Measurements from ENCODE around the gene SLC44A3. TPM values are rescaled to one million over a fixed set of nuclear protein-coding genes. Genes with fewer than 3 reads are reported as not detected.
A peak's percentile ranks its signal among the peaks of the same experiment; 100 is the strongest.

Gene SLC44A3
- total and polyA plus RNA-seq, 5 donors = 2.2 to 6.5 (median 5.2) TPM

- no peak for DNase-seq
- H3K9me3 ChIP-seq (ENCODE audit: control insufficient read depth, low read length) = no peaks in the 10 kb centered on the region
- H3K4me3 ChIP-seq (ENCODE audit: low read length) = no peak overlapping the region
- H3K27me3 ChIP-seq (ENCODE audit: control insufficient read depth, insufficient read depth) = no peaks in the 10 kb centered on the region
- ATAC-seq = no peak
- WGBS = 92% methylated on average over 7 of the region's 7 CpGs
- H3K4me1 ChIP-seq (ENCODE audit: control insufficient read depth, insufficient read depth, low read length) = peaks cover 12% of the 10 kb centered on the region
- H3K27ac ChIP-seq (ENCODE audit: low read length) = no peak overlapping the region
- intact Hi-C loops (cut with DNase I) = no loop called here
These were observed 88.0 kb downstream of the SLC44A3 start for GRCh38 chr1:94908190-94908589.

DNA sequence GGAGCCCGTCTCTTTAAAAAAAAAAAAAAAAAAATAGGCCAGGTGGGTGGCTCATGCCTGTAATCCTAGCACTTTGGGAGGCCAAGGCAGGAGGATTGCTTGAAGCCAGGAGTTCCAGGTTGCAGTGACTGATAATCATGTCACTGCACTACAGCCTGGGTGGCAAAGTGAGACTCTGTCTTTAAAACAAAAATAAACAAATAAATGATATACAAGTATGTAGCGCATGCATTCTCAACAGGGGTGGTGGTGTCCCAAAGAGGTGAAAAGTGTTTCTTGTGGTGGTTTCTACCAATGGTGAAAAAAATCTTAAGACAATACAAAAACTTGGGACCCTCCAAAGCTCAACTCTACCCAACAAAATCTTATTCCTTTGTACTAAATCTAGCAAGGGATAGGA, 88.8 kb downstream of the SLC44A3 start:
- H3K27ac ChIP-seq (ENCODE audit: low read length) = no peak overlapping the region
- H3K4me1 ChIP-seq (ENCODE audit: control insufficient read depth, insufficient read depth, low read length) = peaks cover 13% of the 10 kb centered on the region
- ATAC-seq = no peak
- no peak overlapping the region for H3K4me3 ChIP-seq (ENCODE audit: low read length)
- no peaks in the 10 kb centered on the region for H3K27me3 ChIP-seq (ENCODE audit: control insufficient read depth, insufficient read depth)
- no peaks in the 10 kb centered on the region for H3K9me3 ChIP-seq (ENCODE audit: control insufficient read depth, low read length)
- no peak for DNase-seq
- 98% methylated on average over 2 of the region's 2 CpGs for WGBS
- intact Hi-C loops (cut with DNase I) = no loop called here

- Histone ChIP-seq H3K27ac (ENCODE audit: low read length) (no peak overlapping the region), H3K4me1 (ENCODE audit: control insufficient read depth, insufficient read depth, low read length) (peaks cover 18% of the 10 kb centered on the region), H3K27me3 (ENCODE audit: control insufficient read depth, insufficient read depth) (no peaks in the 10 kb centered on the region), H3K9me3 (ENCODE audit: control insufficient read depth, low read length) (no peaks in the 10 kb centered on the region), H3K4me3 (ENCODE audit: low read length) (no peak overlapping the region)
- WGBS = 80% methylated on average over 6 of the region's 6 CpGs
- DNase-seq (no peak), ATAC-seq (peak in 1 of 2 donors; percentile 8)
- intact Hi-C loops (cut with DNase I) = no loop called here
These were observed 89.3 kb downstream of the SLC44A3 start for GRCh38 chr1:94909486-94909885.

DNA sequence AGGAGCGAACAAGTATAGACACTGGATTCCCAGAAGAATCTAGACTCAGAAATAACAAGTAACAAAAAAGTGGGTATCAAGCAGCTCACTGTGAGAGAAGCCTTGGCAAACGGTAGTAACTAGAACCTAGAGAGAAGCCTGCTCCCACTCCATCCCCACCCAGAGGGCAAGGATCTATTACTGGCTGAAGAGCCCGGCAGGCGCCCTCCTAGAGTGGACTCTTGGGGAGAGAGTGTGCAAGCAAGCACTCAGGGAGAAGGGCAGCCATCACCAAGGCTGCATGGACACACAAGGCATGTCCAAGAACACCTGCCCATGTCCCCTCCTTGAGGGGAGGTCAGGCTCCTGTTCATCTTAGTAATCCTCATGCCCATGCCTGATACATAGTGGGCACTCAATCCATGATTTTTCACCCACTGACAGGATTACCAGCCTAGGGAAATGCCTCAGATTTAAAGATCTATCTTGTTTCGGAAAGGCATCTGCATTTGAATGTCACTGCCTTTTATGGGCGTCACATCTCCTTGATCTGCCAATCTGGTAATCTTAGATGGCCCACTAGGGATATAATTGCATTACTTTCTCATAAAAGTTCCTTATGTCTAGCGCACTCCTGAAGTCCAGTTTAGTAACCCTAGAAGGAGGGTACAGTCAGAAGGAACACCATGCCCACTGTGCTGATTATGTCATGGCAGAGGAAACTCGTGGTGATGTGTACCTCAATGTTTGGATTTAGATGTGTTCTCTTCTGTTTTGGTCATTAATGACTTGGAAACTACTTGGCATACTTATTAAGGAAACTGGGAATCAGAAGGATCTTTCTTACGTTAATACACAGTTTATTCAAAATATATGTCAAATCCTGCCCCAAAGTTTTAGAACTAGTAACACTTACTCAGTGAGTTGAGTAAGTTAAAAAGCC, 92.4 kb downstream of the SLC44A3 start:
- Histone ChIP-seq H3K27ac (ENCODE audit: low read length) (peak overlapping the region; percentile 15), H3K4me1 (ENCODE audit: control insufficient read depth, insufficient read depth, low read length) (peaks cover 17% of the 10 kb centered on the region), H3K27me3 (ENCODE audit: control insufficient read depth, insufficient read depth) (no peaks in the 10 kb centered on the region), H3K9me3 (ENCODE audit: control insufficient read depth, low read length) (no peaks in the 10 kb centered on the region), H3K4me3 (ENCODE audit: low read length) (no peak overlapping the region)
- intact Hi-C loops (cut with DNase I) = no loop called here
- ATAC-seq = peak; percentile 33 to 38
- no peak for DNase-seq
- WGBS = 51% methylated on average over 9 of the region's 9 CpGs

- H3K27ac ChIP-seq (ENCODE audit: low read length) = no peak overlapping the region
- intact Hi-C loops (cut with DNase I) = no loop called here
- no peak for ATAC-seq
- 68% methylated on average over 6 of the region's 6 CpGs for WGBS
- H3K27me3 ChIP-seq (ENCODE audit: control insufficient read depth, insufficient read depth) = no peaks in the 10 kb centered on the region
- peaks cover 20% of the 10 kb centered on the region for H3K4me1 ChIP-seq (ENCODE audit: control insufficient read depth, insufficient read depth, low read length)
- H3K9me3 ChIP-seq (ENCODE audit: control insufficient read depth, low read length) = no peaks in the 10 kb centered on the region
- H3K4me3 ChIP-seq (ENCODE audit: low read length) = no peak overlapping the region
- no peak for DNase-seq
These were observed 97.1 kb downstream of the SLC44A3 start for GRCh38 chr1:94917251-94917650.

GRCh38 chr1:94919241-94920030, 99.3 kb downstream of the SLC44A3 start:
- intact Hi-C loops (cut with DNase I) = loop anchor here in 2 of 4 donors (10.0 kb wide), 2 partner anchors 55 to 125 kb away; no protein-coding TSS in a partner anchor
- peaks cover 19% of the 10 kb centered on the region for H3K4me1 ChIP-seq (ENCODE audit: control insufficient read depth, insufficient read depth, low read length)
- H3K27me3 ChIP-seq (ENCODE audit: control insufficient read depth, insufficient read depth) = no peaks in the 10 kb centered on the region
- peak; percentile 29 to 34 for ATAC-seq
- no peak overlapping the region for H3K4me3 ChIP-seq (ENCODE audit: low read length)
- DNase-seq = no peak
- WGBS = 64% methylated on average over 4 of the region's 4 CpGs
- no peak overlapping the region for H3K27ac ChIP-seq (ENCODE audit: low read length)
- H3K9me3 ChIP-seq (ENCODE audit: control insufficient read depth, low read length) = no peaks in the 10 kb centered on the region

- Histone ChIP-seq H3K4me1 (ENCODE audit: control insufficient read depth, insufficient read depth, low read length) (peaks cover 19% of the 10 kb centered on the region), H3K27ac (ENCODE audit: low read length) (no peak overlapping the region)
- 48% methylated on average over 3 of the region's 3 CpGs for WGBS
These were observed 99.9 kb downstream of the SLC44A3 start for GRCh38 chr1:94920061-94920460.

GRCh38 chr1:94921977-94922376, 101.8 kb downstream of the SLC44A3 start:
- peaks cover 16% of the 10 kb centered on the region for H3K4me1 ChIP-seq (ENCODE audit: control insufficient read depth, insufficient read depth, low read length)

More at GRCh38 chr1:94920061-94920460, 99.9 kb downstream of the SLC44A3 start:
- no peaks in the 10 kb centered on the region for H3K27me3 ChIP-seq (ENCODE audit: control insufficient read depth, insufficient read depth)
- no peak for DNase-seq
- H3K9me3 ChIP-seq (ENCODE audit: control insufficient read depth, low read length) = no peaks in the 10 kb centered on the region
- peak in 1 of 2 donors; percentile 34 for ATAC-seq
- intact Hi-C loops (cut with DNase I) = loop anchor here in 2 of 4 donors (10.0 kb wide), 2 partner anchors 55 to 125 kb away; no protein-coding TSS in a partner anchor
- H3K4me3 ChIP-seq (ENCODE audit: low read length) = no peak overlapping the region

GRCh38 chr1:94922761-94923331, 102.7 kb downstream of the SLC44A3 start:
- Histone ChIP-seq H3K4me3 (ENCODE audit: low read length) (peak overlapping the region; percentile 45), H3K4me1 (ENCODE audit: control insufficient read depth, insufficient read depth, low read length) (peaks cover 16% of the 10 kb centered on the region), H3K9me3 (ENCODE audit: control insufficient read depth, low read length) (no peaks in the 10 kb centered on the region), H3K27ac (ENCODE audit: low read length) (peak overlapping the region; percentile 65), H3K27me3 (ENCODE audit: control insufficient read depth, insufficient read depth) (no peaks in the 10 kb centered on the region)
- intact Hi-C loops (cut with DNase I) = loop anchor here in 2 of 4 donors (10.0 kb wide), 2 partner anchors 58 to 122 kb away; no protein-coding TSS in a partner anchor
- DNase-seq = no peak
- WGBS = 36% methylated on average over 8 of the region's 8 CpGs
- ATAC-seq = no peak

More at GRCh38 chr1:94921977-94922376, 101.8 kb downstream of the SLC44A3 start:
- DNase-seq (no peak), ATAC-seq (no peak)
- Histone ChIP-seq H3K27ac (ENCODE audit: low read length) (no peak overlapping the region), H3K4me3 (ENCODE audit: low read length) (no peak overlapping the region), H3K9me3 (ENCODE audit: control insufficient read depth, low read length) (no peaks in the 10 kb centered on the region), H3K27me3 (ENCODE audit: control insufficient read depth, insufficient read depth) (no peaks in the 10 kb centered on the region)
- intact Hi-C loops (cut with DNase I) = loop anchor here in 2 of 4 donors (10.0 kb wide), 2 partner anchors 57 to 123 kb away; no protein-coding TSS in a partner anchor
- 95% methylated on average over 1 of the region's 1 CpG for WGBS

GRCh38 chr1:94925004-94925403, 104.8 kb downstream of the SLC44A3 start:
- peaks cover 16% of the 10 kb centered on the region for H3K4me1 ChIP-seq (ENCODE audit: control insufficient read depth, insufficient read depth, low read length)
- no peak for ATAC-seq
- intact Hi-C loops (cut with DNase I) = loop anchor here (5.0 to 10.0 kb wide), 5 partner anchors 37 to 120 kb away; no protein-coding TSS in a partner anchor
- DNase-seq = no peak
- H3K27ac ChIP-seq (ENCODE audit: low read length) = peak overlapping the region; percentile 85
- H3K27me3 ChIP-seq (ENCODE audit: control insufficient read depth, insufficient read depth) = no peaks in the 10 kb centered on the region
- no peaks in the 10 kb centered on the region for H3K9me3 ChIP-seq (ENCODE audit: control insufficient read depth, low read length)
- H3K4me3 ChIP-seq (ENCODE audit: low read length) = peak overlapping the region; percentile 96
- 1% methylated on average over 2 of the region's 2 CpGs for WGBS
